ENCODE data around the gene TAS1R1.
A peak's percentile ranks its signal among the peaks of the same experiment; 100 is the strongest.

Gene TAS1R1

DNA sequence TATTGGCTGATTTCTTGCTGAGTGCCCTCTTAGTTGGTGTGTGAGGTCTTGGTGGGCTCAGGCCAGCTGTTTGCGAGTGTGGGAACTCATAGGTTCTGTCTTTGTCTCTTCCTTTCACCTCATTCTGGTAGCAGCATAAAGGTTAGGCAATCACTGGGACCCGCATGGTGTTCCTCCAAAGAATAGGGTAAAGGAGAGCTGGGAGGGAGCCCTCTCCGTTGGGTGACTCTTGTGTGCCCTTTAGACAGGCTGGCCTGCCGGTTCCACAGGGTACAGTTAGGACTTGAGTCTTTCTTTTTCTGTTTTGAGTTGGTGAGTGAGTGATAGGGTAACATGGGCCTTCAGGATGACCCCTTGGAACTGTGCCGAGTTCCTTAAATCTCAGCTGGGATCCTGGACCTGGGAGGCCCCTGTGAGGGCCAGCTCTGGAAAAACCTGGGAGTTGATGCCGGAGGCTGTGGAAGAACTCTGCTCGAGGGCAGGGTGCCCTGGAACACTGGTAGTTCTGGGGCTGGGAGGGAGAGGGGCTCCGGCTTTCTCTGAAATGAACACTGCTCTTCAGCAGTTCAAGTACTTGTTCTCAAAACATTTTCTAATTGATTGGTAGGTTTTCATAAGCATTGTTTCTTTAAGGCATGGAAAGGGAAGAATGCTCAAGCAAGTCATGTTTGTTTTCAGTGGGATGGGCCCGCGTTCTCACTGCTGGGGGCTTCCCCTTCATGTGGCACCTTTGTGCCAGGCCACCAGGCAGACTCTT lies 67.5 kb downstream of the TAS1R1 start:
- Histone ChIP-seq H3K9me3 (replicated peaks in 1 of 11) (no peaks in the 10 kb centered on the region), H3K4me1 (peaks cover 23 to 27% (median 25%) of the 10 kb centered on the region in 10 experiments), H3K4me2 (no peak overlapping the region), H3K36me3 (peaks cover 61 to 73% (median 65%) of the 10 kb centered on the region in 11 experiments), H3K27ac (no peak overlapping the region), H3K4me3 (no peak overlapping the region), H3K9ac (peak overlapping the region in 3 of 11 experiments; percentile 0 to 14 (median 3); a peak in 2 of 22 replicates), H3K27me3 (no peaks in the 10 kb centered on the region), H4K20me1 (peaks cover 49 to 94% (median 82%) of the 10 kb centered on the region in 11 experiments)
- TF ChIP-seq Cebpa-rat (IDR thresholded peaks at IDR 0.05), result no peak

DNA sequence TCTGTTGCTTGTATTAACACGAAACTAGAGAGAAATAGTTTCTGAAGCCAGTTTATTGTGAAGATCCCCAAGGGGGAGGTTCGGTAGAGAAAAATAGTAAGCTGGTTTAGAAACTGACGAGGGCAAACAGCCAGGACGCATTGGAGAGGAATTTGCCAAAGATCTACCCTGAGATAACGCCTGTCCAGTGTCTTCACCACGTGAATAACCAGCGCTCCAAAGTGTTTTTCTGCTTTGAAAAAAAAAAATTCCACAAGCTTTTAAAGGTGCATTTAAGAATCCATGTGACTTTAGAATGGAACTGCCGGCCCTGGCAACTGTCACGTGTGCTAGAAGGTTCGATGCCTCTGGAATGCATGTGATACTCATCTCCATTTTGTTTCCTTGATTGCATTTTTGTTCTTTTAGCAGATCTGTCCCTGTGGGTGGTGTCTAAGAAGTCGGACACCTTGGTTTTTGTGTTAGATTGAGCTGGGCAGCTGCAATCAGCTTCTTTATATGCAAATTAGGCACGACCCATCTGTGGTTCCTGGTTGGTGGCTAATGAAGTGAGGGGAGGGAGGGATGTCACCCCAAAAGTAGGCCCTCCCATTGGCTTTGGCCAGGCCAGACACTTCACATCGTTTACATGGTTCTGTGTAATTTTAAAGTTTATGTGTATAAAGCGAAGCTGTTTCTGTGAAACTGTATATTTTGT lies 68.3 kb downstream of the TAS1R1 start:
- Histone ChIP-seq H3K27me3 (no peaks in the 10 kb centered on the region), H3K4me2 (no peak overlapping the region), H3K4me3 (no peak overlapping the region), H3K27ac (no peak overlapping the region), H3K4me1 (peaks cover 27 to 35% (median 32%) of the 10 kb centered on the region in 10 experiments), H3K9me3 (replicated peaks in 1 of 11) (no peaks in the 10 kb centered on the region), H3K9ac (peak overlapping the region in 1 of 11 experiments; percentile 18; a peak in 1 of 22 replicates), H4K20me1 (peaks cover 49 to 94% (median 82%) of the 10 kb centered on the region in 11 experiments; a peak in 21 of 22 replicates), H3K36me3 (peaks cover 59 to 73% (median 64%) of the 10 kb centered on the region in 11 experiments)
- TF ChIP-seq Cebpa-rat (IDR thresholded peaks at IDR 0.05), result no peak

DNA sequence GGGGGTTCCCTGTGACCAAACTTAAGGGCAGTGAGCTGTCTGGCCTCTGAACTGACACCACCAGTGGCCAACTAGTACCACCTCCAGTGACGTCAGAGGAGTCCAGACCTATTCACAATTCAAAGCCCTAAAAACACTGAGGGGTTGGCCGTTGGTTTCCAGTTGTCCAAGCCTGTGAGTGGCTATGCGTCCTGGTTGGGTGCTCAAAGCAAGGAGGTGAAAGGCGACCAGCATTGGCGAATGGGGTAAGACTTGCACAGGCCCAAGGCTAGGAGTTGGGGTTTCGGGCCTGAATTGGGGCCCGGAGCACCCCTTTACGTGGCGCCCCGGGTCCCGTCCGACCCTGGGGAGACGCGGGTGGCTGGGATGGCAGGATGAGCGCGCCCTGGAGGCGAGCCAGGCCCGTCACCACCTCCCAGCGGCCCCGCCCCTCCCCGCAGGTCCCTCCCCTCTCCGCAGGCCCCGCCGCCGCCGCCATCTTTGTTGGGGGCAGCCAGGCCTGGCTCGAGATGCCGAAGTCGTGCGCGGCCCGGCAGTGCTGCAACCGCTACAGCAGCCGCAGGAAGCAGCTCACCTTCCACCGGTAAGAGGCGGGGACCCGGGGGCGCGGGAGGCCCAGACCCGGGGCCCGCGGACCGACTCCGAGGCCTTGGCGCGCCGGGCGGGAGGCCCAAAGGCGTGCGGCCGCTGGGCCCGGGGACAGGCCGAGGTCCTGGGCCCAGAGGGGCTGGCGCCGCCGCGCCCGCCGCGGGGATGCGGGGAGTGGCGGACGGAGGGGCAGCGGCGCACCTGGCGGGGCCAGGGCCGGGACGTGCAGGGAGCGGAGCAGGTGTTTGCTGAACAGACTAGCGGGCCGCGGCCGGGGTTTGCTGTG lies 69.8 kb downstream of the TAS1R1 start, which contains the start of gene THAP3:
Gene THAP3 (plus strand): TSS at position 159 of the 874 bp plus-strand sequence. CDS start 351 bp downstream, at position 510.
- peaks cover 59 to 73% (median 64%) of the 10 kb centered on the region in 11 experiments for H3K36me3 ChIP-seq
- H3K9me3 ChIP-seq (replicated peaks in 1 of 11), result no peaks in the 10 kb centered on the region
- H3K27me3 ChIP-seq, result no peaks in the 10 kb centered on the region
- TF ChIP-seq Cebpa-rat (IDR thresholded peaks at IDR 0.05), result no peak
- H3K4me2 ChIP-seq, result peak within 1 kb of the TSS; percentile 77 to 97 (median 91)
- peak within 1 kb of the TSS; percentile 84 to 95 (median 89) for H3K9ac ChIP-seq
- H3K4me3 ChIP-seq, result peak within 1 kb of the TSS; percentile 68 to 99 (median 96)
- H3K27ac ChIP-seq, result peak within 1 kb of the TSS; percentile 62 to 87 (median 82); a peak in 21 of 22 replicates
- peaks cover 27 to 43% (median 33%) of the 10 kb centered on the region in 10 experiments for H3K4me1 ChIP-seq
- H4K20me1 ChIP-seq, result peaks cover 55 to 94% (median 82%) of the 10 kb centered on the region in 11 experiments; a peak in 21 of 22 replicates

DNA sequence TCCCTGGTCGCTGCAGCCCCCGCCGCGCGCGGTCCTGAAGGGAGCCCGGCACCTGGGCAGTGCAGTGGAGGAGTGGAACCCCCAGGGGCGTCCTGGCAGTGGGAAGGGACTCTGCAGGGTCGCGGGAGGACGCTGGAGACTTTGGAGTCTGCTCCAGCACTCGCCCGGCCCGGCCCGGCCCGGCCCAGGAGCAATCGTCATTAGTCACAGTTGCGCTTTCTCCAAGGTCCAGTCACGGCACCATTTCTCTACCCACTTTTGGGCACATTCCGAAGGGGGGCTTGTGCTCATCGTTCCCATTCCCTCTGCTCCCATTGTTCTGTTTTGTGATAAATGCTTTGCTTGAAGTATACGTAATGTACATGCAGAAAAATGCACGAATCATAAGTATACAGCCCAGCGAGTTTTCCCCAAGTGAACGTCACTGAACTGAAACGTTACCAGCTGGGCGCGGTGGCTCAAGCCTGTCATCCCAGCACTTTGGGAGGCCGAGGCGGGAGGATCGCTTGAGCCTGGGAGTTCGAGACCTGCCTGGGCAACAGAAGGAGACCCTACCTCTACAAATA lies 70.6 kb downstream of the TAS1R1 start:
- peak overlapping the region; percentile 68 to 99 (median 96) for H3K4me3 ChIP-seq
- H3K4me1 ChIP-seq, result peaks cover 27 to 43% (median 33%) of the 10 kb centered on the region in 10 experiments
- H4K20me1 ChIP-seq, result peaks cover 59 to 92% (median 81%) of the 10 kb centered on the region in 11 experiments; a peak in 21 of 22 replicates
- H3K9ac ChIP-seq, result peak overlapping the region; percentile 84 to 95 (median 89)
- no peaks in the 10 kb centered on the region for H3K9me3 ChIP-seq (replicated peaks in 1 of 11)
- peaks cover 59 to 73% (median 64%) of the 10 kb centered on the region in 11 experiments for H3K36me3 ChIP-seq
- H3K27me3 ChIP-seq, result no peaks in the 10 kb centered on the region
- no peak for TF ChIP-seq Cebpa-rat (IDR thresholded peaks at IDR 0.05)
- H3K27ac ChIP-seq, result peak overlapping the region; percentile 62 to 87 (median 82); a peak in 21 of 22 replicates
- peak overlapping the region; percentile 77 to 97 (median 91) for H3K4me2 ChIP-seq

DNA sequence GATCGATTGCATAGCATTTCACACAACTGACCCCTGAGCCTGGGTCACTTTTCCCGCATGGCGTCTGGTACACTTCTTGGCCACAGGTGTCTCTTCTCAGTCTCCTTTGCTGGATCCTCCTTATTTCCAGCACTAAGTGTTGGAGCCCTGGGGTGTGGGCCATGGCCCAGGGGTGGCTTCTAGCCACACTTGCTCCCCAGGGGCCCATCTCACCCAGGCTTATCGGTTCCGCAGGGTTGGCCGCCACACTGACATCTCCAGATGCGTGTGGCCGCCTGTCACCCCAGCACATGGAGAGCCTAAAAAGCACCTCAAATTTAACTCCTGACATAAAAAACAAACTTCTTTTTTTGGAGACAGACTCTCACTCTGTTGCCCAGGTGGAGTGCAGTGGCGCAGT lies 71.9 kb downstream of the TAS1R1 start:
- peak overlapping the region in 6 of 10 experiments; percentile 14 to 89 (median 30); a peak in 9 of 20 replicates for H3K4me3 ChIP-seq
- H3K27ac ChIP-seq, result no peak overlapping the region
- peaks cover 27 to 43% (median 33%) of the 10 kb centered on the region in 10 experiments for H3K4me1 ChIP-seq
- no peak for TF ChIP-seq Cebpa-rat (IDR thresholded peaks at IDR 0.05)
- peaks cover 47 to 83% (median 72%) of the 10 kb centered on the region in 11 experiments; a peak in 21 of 22 replicates for H4K20me1 ChIP-seq
- H3K9me3 ChIP-seq (replicated peaks in 1 of 11), result no peaks in the 10 kb centered on the region
- peaks cover 56 to 73% (median 64%) of the 10 kb centered on the region in 11 experiments for H3K36me3 ChIP-seq
- peak overlapping the region in 6 of 11 experiments; percentile 7 to 89 (median 44); a peak in 6 of 22 replicates for H3K9ac ChIP-seq
- no peaks in the 10 kb centered on the region for H3K27me3 ChIP-seq
- peak overlapping the region; percentile 77 to 97 (median 91) for H3K4me2 ChIP-seq

DNA sequence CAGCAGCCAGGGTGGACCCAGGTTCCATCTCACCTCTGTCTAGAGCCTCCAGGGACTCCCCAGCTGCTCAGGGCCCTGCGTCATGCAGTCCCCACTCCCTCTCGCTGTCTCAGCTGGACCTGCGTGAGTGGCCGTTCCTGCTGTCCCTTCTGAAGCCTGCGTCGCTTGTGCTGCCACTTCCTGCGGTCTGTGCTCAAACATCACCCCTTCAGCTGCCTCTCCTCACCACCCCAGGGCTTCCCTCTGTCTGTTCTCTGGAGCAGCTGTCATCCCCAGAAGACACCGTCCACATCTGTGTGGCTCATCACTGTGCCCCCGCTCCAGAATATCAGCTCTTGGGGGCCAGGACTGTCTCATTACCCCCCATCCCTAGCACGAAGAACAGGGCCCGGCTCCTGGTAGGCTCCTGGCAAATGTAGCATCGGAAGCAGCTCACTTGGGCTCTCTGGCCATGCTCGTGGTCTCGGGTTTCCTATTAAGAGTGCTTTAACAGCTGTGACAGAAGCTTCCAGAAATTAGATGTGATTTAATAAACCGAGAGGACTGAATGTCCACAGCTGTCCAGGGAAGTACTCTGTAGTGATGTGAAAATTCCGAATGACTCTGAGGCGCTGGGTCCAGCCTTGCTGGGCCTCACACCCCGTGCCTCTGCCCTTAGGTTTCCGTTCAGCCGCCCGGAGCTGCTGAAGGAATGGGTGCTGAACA lies 72.9 kb downstream of the TAS1R1 start:
- Histone ChIP-seq H3K9me3 (replicated peaks in 1 of 11) (no peaks in the 10 kb centered on the region), H3K9ac (peak overlapping the region in 5 of 11 experiments; percentile 22 to 89 (median 47); a peak in 6 of 22 replicates), H3K4me3 (no peak overlapping the region), H3K4me1 (peaks cover 27 to 52% (median 36%) of the 10 kb centered on the region in 10 experiments), H3K27ac (peak overlapping the region in 1 of 11 experiments; percentile 1; a peak in 1 of 22 replicates), H3K36me3 (peaks cover 57 to 73% (median 64%) of the 10 kb centered on the region in 11 experiments), H3K4me2 (peak overlapping the region; percentile 10 to 97 (median 90); a peak in 19 of 22 replicates), H3K27me3 (no peaks in the 10 kb centered on the region), H4K20me1 (peaks cover 42 to 82% (median 71%) of the 10 kb centered on the region in 11 experiments; a peak in 21 of 22 replicates)
- TF ChIP-seq Cebpa-rat (IDR thresholded peaks at IDR 0.05), result no peak

DNA sequence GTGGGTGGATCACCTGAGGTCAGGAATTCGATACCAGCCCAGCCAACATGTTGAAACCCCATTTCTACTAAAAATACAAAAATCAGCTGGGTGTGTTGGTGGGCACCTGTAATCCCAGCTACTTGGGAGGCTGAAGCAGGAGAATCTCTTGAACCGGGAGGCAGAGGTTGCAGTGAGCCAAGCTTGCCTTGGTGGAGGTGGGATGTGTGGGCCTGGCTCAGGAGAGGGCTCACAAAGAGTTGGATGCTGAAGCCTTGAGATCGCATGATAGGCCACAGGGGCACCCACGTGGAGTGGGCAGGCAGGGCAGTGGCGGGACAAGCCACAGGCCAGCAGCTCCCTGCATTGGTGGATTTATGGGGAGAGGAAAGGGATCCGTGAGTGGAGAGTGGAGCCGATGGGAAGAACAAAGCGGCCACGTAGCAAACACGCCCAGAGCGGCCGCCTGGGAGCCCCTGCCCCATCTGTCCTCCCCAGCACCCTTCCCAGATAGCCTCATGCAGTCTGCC lies 73.9 kb downstream of the TAS1R1 start:
- Histone ChIP-seq H3K4me2 (no peak overlapping the region), H3K36me3 (peaks cover 58 to 74% (median 65%) of the 10 kb centered on the region in 11 experiments), H4K20me1 (peaks cover 44 to 83% (median 74%) of the 10 kb centered on the region in 11 experiments; a peak in 21 of 22 replicates), H3K9me3 (replicated peaks in 1 of 11) (no peaks in the 10 kb centered on the region), H3K27me3 (no peaks in the 10 kb centered on the region), H3K4me3 (no peak overlapping the region), H3K9ac (no peak overlapping the region), H3K4me1 (peaks cover 27 to 62% (median 46%) of the 10 kb centered on the region in 10 experiments), H3K27ac (no peak overlapping the region)
- TF ChIP-seq Cebpa-rat (IDR thresholded peaks at IDR 0.05), result no peak
